Fibroblast of villous mesenchyme (primary cell): Measurements from ENCODE around the gene RAD50. TPM values are rescaled to one million over a fixed set of nuclear protein-coding genes. Genes with fewer than 3 reads are reported as not detected.

ENCODE experiments used
- DNase-seq: peaks from one replicate; pipeline ENCODE4 v3.0.0-alpha.2; 2010; ENCODE audit warnings: low read depth
- H3K4me3 ChIP-seq: 2 replicates; pipeline ENCODE4 v1.5.1; 2011; ENCODE audit warnings: low read depth, mild to moderate bottlenecking, low read length
- CTCF ChIP-seq: IDR thresholded peaks from 2 replicates; pipeline ENCODE4 v1.5.1; 2012; ENCODE audit warnings: low read depth, mild to moderate bottlenecking, low read length; ENCODE audit not compliant: insufficient read depth
- total RNA-seq: library from RNA; depleted of rRNA; stranded (reverse); fragments of >200 nt; gene quantifications from 2 replicates; pipeline ENCODE4 v1.2.3, GENCODE V29; 2012

Gene RAD50
- total RNA-seq, 1 donor, result 46.6 TPM

GRCh38 chr5:132673488-132673887 lies 116.7 kb downstream of the RAD50 start:
- no peak overlapping the region for H3K4me3 ChIP-seq
- TF ChIP-seq CTCF, result no peak
- no peak for DNase-seq

- no peak for DNase-seq
- TF ChIP-seq CTCF, result no peak
- no peak within 1 kb of the TSS for H3K4me3 ChIP-seq
Observed at GRCh38 chr5:132673939-132674630, 117.3 kb downstream of the RAD50 start, which contains the start of gene IL4. Gene IL4 (plus strand): TSS chr5:132673989. CDS start chr5:132674051, 62 bp downstream.

- DNase-seq, result peak; percentile 90
- H3K4me3 ChIP-seq, result no peak overlapping the region
- no peak for TF ChIP-seq CTCF
Observed at GRCh38 chr5:132674671-132675506, 118.1 kb downstream of the RAD50 start.

GRCh38 chr5:132675936-132676689 lies 119.3 kb downstream of the RAD50 start:
- TF ChIP-seq CTCF, result no peak
- DNase-seq, result no peak
- H3K4me3 ChIP-seq, result no peak overlapping the region

GRCh38 chr5:132677191-132677590 lies 120.4 kb downstream of the RAD50 start:
- TF ChIP-seq CTCF, result peak; percentile 55
- H3K4me3 ChIP-seq, result no peak overlapping the region
- DNase-seq, result peak; percentile 83

GRCh38 chr5:132677682-132678400 lies 121.1 kb downstream of the RAD50 start:
- H3K4me3 ChIP-seq, result no peak overlapping the region
- peak; percentile 16 for DNase-seq
- TF ChIP-seq CTCF, result no peak
